Dermis blood vessel endothelial cell (primary cell): ENCODE measurements around the gene SEC62. TPM values are rescaled to one million over a fixed set of nuclear protein-coding genes. Genes with fewer than 3 reads are reported as not detected.

Experiments
- DNase-seq: peaks from one replicate; pipeline ENCODE4 v3.0.0; 2010
- total RNA-seq: library from RNA; depleted of rRNA; stranded (reverse); fragments of >200 nt; gene quantifications from 2 replicates; pipeline ENCODE4 v1.2.3, GENCODE V29; 2014

Gene SEC62
- total RNA-seq, 1 donor from 2014 or later: 46.8 TPM

DNA sequence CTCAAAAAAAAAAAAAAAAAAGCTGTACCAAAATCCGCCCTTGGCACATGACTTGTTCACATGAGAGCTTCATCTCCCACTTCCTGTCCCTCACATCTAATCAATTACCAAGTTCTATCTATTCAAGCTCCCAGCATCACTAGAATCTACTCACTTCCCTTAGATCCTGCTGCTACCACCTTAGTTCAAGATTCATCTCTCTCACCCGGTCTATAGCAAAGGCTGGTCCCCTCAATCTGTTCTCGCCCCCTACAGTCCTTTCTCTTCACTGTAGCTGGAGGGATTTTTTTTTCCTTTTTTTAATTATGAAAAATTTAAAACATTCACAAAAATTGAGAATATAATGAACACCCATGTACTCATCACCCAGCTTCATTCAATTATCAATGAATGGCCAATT is 54.5 kb downstream of the SEC62 start:
- peak; percentile 43 for DNase-seq

DNA sequence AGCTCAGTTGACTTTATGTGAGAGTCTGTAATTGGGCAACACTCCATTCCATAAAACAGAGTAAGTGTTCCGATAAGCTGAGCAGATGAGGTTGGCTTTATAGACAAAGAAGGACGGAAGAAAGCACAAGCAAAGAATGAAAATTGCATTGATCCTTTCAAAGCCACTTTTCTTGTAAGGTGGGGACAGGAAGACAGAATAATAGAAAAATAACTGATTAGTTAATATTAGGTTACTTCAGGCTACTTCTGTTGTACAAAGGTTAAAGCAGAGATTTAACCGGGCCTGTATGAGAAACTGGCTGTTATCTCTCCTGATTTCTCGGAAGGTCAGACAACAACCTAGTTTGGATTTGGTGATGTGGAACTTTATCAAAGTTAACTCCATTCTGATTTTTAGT is 55.7 kb downstream of the SEC62 start:
- no peak for DNase-seq

DNA sequence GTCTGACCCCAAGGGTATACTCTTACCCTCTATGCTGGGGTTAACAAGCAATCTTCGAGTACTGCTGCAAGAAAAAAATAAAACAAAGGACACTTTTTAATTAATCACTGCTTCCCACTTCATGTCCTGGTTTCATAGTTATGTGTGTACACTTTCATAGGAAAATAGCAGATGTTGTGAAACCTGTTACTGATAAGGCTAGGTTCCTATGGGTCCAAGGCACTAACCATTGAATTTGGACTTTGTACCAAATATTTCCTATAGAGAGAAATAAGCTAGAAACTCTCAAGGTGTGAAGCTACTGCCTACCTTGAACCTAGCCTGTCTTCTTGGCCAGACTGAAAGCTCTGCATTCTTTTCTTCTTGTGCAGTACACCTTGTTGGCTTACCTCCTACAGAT is 56.6 kb downstream of the SEC62 start:
- DNase-seq: no peak

DNA sequence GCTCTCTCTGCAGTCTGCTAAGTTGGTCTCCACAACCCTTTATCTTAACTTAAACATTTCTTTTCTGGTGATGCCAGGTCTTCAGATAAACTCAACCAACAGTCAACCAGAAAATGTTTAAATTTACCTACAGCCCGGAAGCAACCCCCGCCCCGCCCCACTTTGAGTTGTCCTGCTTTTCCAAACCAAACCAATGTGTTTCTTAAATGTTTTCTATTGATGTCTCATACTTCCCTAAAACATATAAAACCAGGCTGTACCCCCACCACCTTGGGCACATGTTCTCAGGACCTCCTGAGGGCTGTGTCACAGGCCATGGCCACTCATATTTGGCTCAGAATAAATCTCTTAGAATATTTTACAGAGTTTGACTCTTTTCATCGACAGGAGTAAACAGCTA is 58.0 kb downstream of the SEC62 start:
- DNase-seq: no peak

DNA sequence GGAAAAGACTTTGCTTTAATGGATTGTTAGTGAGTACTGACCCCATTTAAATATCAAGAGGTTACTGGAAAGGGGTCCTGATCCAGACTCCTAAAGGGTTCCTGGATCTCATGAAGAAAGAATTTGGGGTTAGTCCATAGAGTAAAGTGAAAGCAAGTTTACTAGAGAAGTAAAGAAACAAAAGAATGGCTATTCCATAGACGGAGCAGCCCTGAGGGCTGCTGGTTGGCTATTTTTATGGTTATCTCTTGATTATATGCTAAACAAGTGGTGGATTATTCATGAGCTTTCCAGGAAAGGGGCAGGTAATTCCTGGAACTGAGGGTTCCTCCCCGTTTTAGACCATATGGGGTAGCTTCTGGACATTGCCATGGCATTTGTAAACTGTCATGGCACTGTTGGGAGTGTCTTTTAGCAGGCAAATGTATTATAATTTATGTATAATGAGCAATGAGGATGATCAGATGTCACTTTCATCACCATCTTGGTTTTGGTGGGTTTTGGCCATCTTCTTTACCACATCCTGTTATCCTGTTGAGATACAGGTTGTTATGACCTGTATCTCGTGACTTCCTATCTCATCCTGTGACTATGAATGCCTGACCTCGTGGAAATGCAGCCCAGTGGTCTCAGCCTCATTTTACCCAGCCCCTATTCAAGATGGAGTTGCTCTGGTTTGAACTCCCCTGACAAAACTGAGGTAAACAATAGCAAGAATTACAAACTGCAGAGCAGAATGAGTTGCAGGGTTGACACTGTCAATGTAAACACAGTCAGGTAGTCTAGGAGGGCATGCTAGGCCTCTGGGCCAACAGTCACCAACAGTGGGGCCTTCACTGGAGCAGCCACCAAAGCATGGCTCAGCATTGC is 60.9 kb downstream of the SEC62 start:
- no peak for DNase-seq

DNA sequence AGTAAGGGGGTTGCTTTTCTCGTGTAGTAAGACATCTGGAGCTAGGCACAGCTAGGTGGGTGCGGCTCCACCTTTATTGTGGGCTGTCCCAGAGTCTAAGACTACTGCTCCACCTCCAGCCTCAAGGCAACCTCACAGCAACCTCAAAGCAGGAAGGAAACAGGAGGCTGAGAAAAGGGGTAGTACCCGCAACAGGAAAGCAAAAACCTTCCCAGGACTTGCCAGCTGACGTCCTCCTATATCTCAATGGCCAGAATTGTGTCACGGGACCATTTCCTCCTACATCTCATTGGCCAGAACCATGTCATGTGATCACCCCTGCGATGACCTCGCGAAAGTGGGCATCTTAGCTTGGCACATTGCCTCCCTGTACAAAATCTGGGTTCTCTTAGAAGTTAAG is 66.9 kb downstream of the SEC62 start:
- DNase-seq: no peak

DNA sequence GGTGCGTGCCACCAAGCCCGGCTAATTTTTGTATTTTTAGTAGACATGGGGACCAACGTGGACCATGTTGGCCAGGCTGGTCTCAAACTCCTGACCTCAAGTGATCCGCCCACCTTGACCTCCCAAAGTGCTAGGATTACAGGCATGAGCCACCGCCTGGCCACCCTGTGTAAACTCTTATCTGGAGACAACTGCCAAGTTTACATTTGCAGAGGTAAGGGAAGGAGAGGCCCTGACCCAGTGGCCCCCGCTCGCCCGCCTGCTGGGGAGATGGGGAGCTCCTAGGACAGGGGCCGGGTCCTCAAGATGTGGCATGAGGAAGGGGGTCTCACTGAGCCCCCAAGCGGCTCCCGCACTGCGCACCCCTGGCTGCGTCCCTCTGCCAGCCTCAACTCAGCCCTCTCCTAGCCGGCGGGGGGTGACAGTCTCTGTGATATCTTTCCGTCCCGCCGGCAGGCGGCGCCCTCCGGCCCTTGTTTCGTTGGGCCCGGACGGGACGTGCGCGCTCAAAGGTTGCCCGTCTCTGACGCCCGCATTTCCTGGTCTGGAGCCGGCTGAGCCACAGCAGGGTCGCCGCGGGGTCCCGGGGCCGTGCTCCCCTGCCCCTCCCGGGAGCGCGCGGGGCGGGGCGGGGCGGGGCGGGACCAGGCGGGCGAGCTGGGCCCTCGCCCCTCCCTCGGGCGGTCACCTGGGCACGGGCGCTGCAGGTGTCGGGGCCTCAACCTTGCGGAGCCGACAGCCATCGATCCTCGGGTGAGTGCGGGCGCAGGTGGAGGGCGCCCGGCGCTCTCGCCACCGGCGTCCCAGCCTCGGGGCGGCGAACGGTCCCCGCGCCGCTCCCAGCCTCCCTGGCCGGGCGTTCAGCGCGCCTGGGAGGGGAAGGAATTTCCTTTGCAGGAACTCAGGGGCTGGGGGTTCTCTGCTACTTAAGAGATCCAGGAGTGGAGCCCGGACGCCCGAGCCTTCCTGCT is 71.1 kb downstream of the SEC62 start, which contains the start of gene GPR160:
TSS of gene GPR160 (plus strand) at position 533 of the 971 bp plus-strand sequence. CDS start 45,978 bp downstream, outside the sequence.
- DNase-seq: peak; percentile 70

DNA sequence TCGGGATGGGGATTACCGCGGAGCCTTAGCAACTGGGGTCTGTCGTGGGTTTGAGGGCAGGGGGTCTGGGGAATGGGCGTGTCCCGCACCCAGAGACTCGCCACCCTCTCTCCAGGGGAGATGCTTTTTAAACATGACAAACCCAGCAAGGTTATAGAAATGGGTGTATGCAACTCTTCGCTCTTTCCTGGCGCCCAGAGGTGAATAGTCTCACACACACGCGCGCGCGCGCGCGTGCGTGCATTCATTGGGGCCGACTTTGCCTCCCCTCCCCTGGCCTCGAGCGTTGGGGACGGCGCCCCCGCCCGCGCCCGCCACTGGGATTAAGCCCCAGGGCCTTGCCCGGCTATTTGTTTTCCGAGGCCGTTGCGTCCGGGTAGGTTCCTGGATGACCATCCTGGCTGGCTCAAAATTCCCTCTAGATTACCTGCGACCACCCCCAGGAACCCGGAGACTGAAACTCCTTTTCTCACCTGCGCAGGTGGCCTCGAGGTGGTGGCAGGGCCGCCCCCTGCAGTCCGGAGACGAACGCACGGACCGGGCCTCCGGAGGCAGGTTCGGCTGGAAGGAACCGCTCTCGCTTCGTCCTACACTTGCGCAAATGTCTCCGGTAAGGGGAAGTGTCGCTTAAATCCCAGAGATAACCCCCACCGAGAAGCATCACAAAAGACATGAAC is 72.0 kb downstream of the SEC62 start:
- DNase-seq: peak; percentile 16

DNA sequence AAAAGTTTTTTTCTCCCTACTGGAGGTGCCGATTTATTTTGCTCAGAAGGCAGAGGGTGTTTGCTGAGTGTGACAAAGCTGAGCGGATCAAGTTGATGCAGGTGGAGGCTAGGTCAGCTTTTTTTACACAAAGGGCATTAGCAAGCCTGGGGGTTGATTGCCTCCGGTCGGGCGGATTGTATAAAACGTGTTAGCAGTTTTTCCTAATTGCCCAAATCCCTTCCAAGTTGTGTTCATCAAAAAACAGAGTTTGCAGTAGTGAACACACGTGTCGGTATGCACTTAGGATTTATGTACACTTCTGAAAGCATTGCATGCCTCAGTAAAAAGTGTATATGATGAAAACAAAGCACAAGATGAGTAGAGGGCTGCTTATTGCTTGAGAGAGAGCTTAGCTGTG is 73.8 kb downstream of the SEC62 start:
- no peak for DNase-seq

DNA sequence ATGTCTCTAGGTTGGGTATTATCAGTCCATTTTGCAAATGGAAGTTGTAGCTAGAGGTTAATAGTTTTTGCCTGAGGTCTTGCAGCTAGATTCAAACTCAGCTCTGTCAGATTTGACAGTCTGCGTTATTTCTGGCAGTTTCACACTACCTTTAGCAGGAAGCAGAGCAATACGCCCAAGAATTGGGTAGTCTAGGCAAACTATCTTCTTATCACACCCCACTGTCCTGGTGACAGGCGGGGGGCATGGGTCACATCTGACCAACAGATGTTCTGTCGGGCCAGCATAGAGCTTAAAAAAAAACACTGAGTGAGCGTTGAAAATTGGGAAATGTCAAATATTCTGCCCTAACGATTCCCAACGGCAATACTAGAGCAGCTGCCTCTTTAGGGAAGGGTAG is 76.9 kb downstream of the SEC62 start:
- DNase-seq: no peak

DNA sequence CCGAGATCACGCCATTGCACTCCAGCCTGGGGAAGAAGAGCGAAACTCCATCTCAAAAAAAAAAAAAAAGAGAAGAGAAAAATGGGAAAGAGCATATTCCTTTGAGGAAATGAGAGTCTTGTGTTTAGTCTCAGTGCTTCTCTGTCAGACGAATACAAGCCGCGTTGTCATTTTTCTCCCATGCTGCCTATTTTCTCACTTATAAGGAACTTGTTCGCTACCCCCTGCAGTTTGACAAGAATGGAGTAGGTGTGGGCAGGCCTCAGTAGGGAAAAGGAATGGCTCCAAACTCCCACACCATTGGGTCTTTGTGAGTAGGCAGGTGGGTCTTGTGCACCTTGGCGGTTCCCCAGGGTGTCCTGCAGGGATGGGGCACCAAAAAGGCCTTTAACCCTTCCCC is 77.7 kb downstream of the SEC62 start:
- no peak for DNase-seq

DNA sequence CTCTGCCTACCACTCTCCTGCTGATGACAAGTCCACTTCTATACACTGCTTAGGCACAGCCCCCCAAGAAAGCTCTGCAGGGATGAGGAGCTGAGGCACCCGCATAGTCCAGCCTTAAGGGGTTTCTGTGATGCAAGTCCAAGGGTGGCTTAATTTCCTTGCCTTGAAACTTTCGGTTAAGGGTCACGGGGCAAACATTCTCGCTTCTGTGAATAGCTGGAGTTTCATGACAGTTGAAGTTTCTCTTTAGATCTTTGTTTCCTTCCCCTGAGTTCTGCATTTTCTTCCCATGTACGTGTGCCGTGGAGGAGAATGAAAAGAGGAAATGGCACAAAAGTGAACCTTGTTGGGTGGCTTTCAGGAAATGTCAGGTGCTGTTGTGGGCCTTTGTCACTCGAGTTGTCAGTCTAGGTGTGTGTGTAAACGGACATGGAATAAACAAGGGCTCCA is 78.2 kb downstream of the SEC62 start:
- DNase-seq: no peak

DNA sequence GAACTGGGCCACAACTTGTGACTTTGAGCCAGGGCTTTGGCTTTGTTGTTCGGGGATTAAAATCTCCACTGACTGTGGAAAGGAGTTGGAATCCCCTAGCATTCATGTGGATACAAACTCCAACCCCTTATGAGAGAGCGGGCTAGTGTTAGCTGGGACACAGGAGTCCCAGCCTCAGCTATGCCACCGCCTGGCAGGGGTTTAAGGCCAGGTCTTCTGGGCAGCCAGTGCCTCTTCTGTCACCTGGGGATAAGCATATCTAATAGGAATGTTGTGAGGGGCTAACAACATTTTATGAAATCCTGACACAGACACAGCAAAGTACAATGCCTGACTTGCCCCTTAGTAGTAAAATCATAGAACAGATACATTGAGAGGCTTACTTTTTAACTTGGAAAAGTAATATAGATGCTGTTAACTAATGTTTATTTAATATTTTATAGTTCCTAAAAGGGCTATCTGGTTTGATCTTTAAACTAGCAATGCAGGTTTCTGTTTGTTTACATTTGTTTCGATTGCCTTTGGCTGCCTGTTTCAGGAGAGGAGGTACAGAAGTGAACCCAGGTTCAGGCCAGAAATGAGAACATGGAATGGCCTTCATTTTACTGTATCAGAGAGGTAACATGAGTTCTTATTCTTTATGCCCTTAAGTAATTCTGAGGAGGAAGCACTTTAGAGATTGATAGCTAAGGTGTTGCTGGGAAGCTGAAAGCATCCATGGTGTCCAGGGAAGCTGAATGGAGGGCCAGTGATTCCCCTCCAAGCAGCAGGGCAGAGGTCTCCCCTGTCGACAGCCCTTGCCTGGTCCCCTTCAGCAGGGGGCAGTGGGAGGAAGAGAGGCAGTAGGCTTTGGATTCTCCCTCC is 79.9 kb downstream of the SEC62 start:
- DNase-seq: no peak

DNA sequence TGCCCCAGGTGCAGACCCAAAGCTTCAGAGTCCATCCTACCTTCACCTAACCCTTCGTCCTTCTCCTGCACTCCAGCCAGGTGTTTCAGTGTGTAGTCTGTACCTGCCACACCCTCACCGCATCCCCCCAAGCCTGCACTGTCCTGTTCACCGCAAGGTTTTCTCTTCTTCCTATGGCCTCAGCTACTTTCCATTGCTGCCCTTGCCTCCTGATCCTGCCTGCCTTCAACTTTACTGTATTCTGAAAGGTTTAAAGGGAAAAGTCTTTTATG is 80.5 kb downstream of the SEC62 start:
- no peak for DNase-seq

Other genes starting within 250 kb of the SEC62 start
- gene TERC, start 201.7 kb upstream of the SEC62 start, total RNA-seq: 36.1 and 446 TPM in 2 replicates
- 3.6 and 4.7 TPM in 2 replicates for gene ACTRT3, start 197.2 kb upstream of the SEC62 start, total RNA-seq
- gene MYNN, start 193.4 kb upstream of the SEC62 start, total RNA-seq: 20.1 and 26.9 TPM in 2 replicates
- gene LRRIQ4, start 153.9 kb upstream of the SEC62 start, total RNA-seq: not detected in 2 replicates
- 0.34 and 1.9 TPM in 2 replicates for gene LRRC34, start 153.9 kb upstream of the SEC62 start, total RNA-seq
- not detected in 2 replicates for gene LRRC31, start 96.9 kb upstream of the SEC62 start, total RNA-seq
- not detected in 2 replicates for gene SAMD7, start 55.2 kb upstream of the SEC62 start, total RNA-seq
- 7.7 and 11.2 TPM in 2 replicates for gene GPR160, start 71.2 kb downstream of the SEC62 start, total RNA-seq
- 21.1 and 21.7 TPM in 2 replicates for gene PHC3, start 214.9 kb downstream of the SEC62 start, total RNA-seq